ENCODE results near the gene LGALS4.
A peak's percentile ranks its signal among the peaks of the same experiment; 100 is the strongest.
"Not testable (repeated sequence)": the region's sequence is repeated elsewhere in the genome, so short reads cannot be mapped to it uniquely, and the experiment has no call there.

LGALS4 gene

GRCh38 chr19:38770228-38770948, 42.4 kb downstream of the LGALS4 start:
- DNase-seq, result not testable (repeated sequence)

- peak; percentile 83 to 91 (median 89) for DNase-seq
These were observed 43.0 kb downstream of the LGALS4 start for GRCh38 chr19:38769635-38770211.

- no peak for DNase-seq
These were observed 46.3 kb downstream of the LGALS4 start for GRCh38 chr19:38766276-38767047.

- no peak for DNase-seq
These were observed 47.5 kb downstream of the LGALS4 start for GRCh38 chr19:38765214-38765613.

GRCh38 chr19:38763795-38764220, 48.9 kb downstream of the LGALS4 start:
- DNase-seq, result no peak

- DNase-seq, result not testable (repeated sequence)
These were observed 50.8 kb downstream of the LGALS4 start for GRCh38 chr19:38761884-38762389.

GRCh38 chr19:38760805-38761517, 51.8 kb downstream of the LGALS4 start:
- DNase-seq, result not testable (repeated sequence)

- DNase-seq, result peak; percentile 5 to 48 (median 42)
These were observed 53.1 kb downstream of the LGALS4 start for GRCh38 chr19:38759590-38760003.

- DNase-seq, result not testable (repeated sequence)
These were observed 58.5 kb downstream of the LGALS4 start for GRCh38 chr19:38754196-38754595.

GRCh38 chr19:38753783-38754182, 59.0 kb downstream of the LGALS4 start:
- not testable (repeated sequence) for DNase-seq

Data from suppressor macrophage treated with lipopolysaccharide for 1 hour (primary cell).